OCI-LY3 (cell line): ENCODE measurements around the gene TPRN.

Experiments used
- H2AFZ ChIP-seq: fragments of 200-600, 300-600 bp; shearing (Covaris generic); 2 replicates; pipeline ENCODE4 v1.6.0; 2014; ENCODE audit warnings: antibody characterized with exemption, low read depth, low read length
- H3K27ac ChIP-seq: fragments of 200-600, 300-600 bp; sonication (generic); 2 replicates; pipeline ENCODE4 v1.5.1; 2014; ENCODE audit warnings: mild to moderate bottlenecking, low read length, moderate library complexity, mixed read lengths
- H3K27me3 ChIP-seq: fragments of 200-600, 300-600 bp; sonication (generic); 2 replicates; pipeline ENCODE4 v1.6.1; 2014; ENCODE audit warnings: low read depth, low read length, mixed read lengths
- H3K36me3 ChIP-seq: fragments of 200-600, 300-600 bp; sonication (generic); replicated peaks from 2 replicates; pipeline ENCODE3; 2014; ENCODE audit warnings: low read depth, low read length, mixed read lengths
- H3K4me1 ChIP-seq: fragments of 300-600, 200-600 bp; sonication (generic); 2 replicates; pipeline ENCODE4 v1.6.1; 2014; ENCODE audit warnings: low read length, mixed read lengths
- H3K4me2 ChIP-seq: fragments of 200-600, 300-600 bp; sonication (generic); 2 replicates; pipeline ENCODE4 v1.6.1; 2014; ENCODE audit warnings: low read length, mixed read lengths
- H3K4me3 ChIP-seq: fragments of 300-600, 200-600 bp; sonication (generic); 2 replicates; pipeline ENCODE4 v1.5.1; 2014; ENCODE audit warnings: antibody characterized with exemption, mild to moderate bottlenecking, low read length, moderate library complexity
- H3K79me2 ChIP-seq: fragments of 300-600, 200-600 bp; shearing (Covaris generic); 2 replicates; pipeline ENCODE4 v1.6.1; 2014; ENCODE audit warnings: mild to moderate bottlenecking, low read length, mixed read lengths
- H3K9ac ChIP-seq: fragments of 300-600, 200-600 bp; shearing (Covaris generic); 2 replicates; pipeline ENCODE4 v1.6.0; 2014; ENCODE audit warnings: mild to moderate bottlenecking, low read length, moderate library complexity
- H3K9me3 ChIP-seq: fragments of 200-600, 300-600 bp; shearing (Covaris generic); 2 replicates; pipeline ENCODE4 v1.6.1; 2014; ENCODE audit warnings: low read length, mixed read lengths; ENCODE audit not compliant: insufficient read depth
- H4K20me1 ChIP-seq: fragments of 200-600, 300-600 bp; sonication (generic); 2 replicates; pipeline ENCODE4 v1.6.1; 2016; ENCODE audit warnings: low read length, mixed read lengths; ENCODE audit not compliant: insufficient read depth
- EZH2phosphoT487 ChIP-seq: fragments of 200-600 bp; shearing (Covaris generic); IDR thresholded peaks from 2 replicates; pipeline ENCODE4 v1.6.1; 2018; ENCODE audit warnings: antibody characterized with exemption, mixed run types, low read depth
- TF ChIP-seq, protein P1 (sequence below): fragments of 200-600, 300-600 bp; sonication (generic); IDR thresholded peaks from 2 replicates; pipeline ENCODE4 v1.5.1; 2014; ENCODE audit warnings: antibody characterized with exemption, low read length, low read depth

Gene TPRN

GRCh38 chr9:137167747-137168572 is 32.6 kb downstream of the TPRN start:
- H2AFZ ChIP-seq, result no peak overlapping the region
- 0 out of 2 replicates have a peak, but pooled peaks cover 3% of the 10 kb centered on the region for H3K4me1 ChIP-seq
- no peaks in the 10 kb centered on the region; the same call in none of the 2 replicates for H3K27me3 ChIP-seq
- no peaks in the 10 kb centered on the region for H3K9me3 ChIP-seq
- peak overlapping the region; percentile 50 for H3K4me2 ChIP-seq
- H3K27ac ChIP-seq, result no peak overlapping the region
- no peaks in the 10 kb centered on the region for H3K36me3 ChIP-seq
- H3K4me3 ChIP-seq, result peak overlapping the region; percentile 62
- TF ChIP-seq EZH2phosphoT487, result no peak
- no peaks in the 10 kb centered on the region for H4K20me1 ChIP-seq
- H3K9ac ChIP-seq, result no peak overlapping the region
- H3K79me2 ChIP-seq, result no peaks in the 10 kb centered on the region

- Histone ChIP-seq H3K4me2 (no peak overlapping the region), H3K79me2 (no peaks in the 10 kb centered on the region), H3K9me3 (no peaks in the 10 kb centered on the region), H4K20me1 (no peaks in the 10 kb centered on the region), H3K27me3 (no peaks in the 10 kb centered on the region; the same call in none of the 2 replicates), H3K36me3 (no peaks in the 10 kb centered on the region), H3K4me1 (0 out of 2 replicates have a peak, but pooled peaks cover 3% of the 10 kb centered on the region), H3K27ac (no peak overlapping the region), H3K9ac (no peak overlapping the region), H2AFZ (no peak overlapping the region), H3K4me3 (no peak overlapping the region)
- TF ChIP-seq EZH2phosphoT487, result no peak
- TF ChIP-seq, protein P1, sequence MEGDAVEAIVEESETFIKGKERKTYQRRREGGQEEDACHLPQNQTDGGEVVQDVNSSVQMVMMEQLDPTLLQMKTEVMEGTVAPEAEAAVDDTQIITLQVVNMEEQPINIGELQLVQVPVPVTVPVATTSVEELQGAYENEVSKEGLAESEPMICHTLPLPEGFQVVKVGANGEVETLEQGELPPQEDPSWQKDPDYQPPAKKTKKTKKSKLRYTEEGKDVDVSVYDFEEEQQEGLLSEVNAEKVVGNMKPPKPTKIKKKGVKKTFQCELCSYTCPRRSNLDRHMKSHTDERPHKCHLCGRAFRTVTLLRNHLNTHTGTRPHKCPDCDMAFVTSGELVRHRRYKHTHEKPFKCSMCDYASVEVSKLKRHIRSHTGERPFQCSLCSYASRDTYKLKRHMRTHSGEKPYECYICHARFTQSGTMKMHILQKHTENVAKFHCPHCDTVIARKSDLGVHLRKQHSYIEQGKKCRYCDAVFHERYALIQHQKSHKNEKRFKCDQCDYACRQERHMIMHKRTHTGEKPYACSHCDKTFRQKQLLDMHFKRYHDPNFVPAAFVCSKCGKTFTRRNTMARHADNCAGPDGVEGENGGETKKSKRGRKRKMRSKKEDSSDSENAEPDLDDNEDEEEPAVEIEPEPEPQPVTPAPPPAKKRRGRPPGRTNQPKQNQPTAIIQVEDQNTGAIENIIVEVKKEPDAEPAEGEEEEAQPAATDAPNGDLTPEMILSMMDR, result no peak
Observed at GRCh38 chr9:137167277-137167746, 33.2 kb downstream of the TPRN start.

- Histone ChIP-seq H3K27me3 (no peaks in the 10 kb centered on the region; the same call in none of the 2 replicates), H3K27ac (no peak overlapping the region), H3K4me3 (no peak overlapping the region), H4K20me1 (no peaks in the 10 kb centered on the region), H3K79me2 (no peaks in the 10 kb centered on the region), H3K4me1 (0 out of 2 replicates have a peak, but pooled peaks cover 3% of the 10 kb centered on the region), H3K4me2 (no peak overlapping the region), H2AFZ (no peak overlapping the region), H3K36me3 (no peaks in the 10 kb centered on the region), H3K9me3 (no peaks in the 10 kb centered on the region), H3K9ac (no peak overlapping the region)
- TF ChIP-seq, protein P1, result no peak
- no peak for TF ChIP-seq EZH2phosphoT487
Observed at GRCh38 chr9:137166380-137167229, 33.9 kb downstream of the TPRN start.

DNA sequence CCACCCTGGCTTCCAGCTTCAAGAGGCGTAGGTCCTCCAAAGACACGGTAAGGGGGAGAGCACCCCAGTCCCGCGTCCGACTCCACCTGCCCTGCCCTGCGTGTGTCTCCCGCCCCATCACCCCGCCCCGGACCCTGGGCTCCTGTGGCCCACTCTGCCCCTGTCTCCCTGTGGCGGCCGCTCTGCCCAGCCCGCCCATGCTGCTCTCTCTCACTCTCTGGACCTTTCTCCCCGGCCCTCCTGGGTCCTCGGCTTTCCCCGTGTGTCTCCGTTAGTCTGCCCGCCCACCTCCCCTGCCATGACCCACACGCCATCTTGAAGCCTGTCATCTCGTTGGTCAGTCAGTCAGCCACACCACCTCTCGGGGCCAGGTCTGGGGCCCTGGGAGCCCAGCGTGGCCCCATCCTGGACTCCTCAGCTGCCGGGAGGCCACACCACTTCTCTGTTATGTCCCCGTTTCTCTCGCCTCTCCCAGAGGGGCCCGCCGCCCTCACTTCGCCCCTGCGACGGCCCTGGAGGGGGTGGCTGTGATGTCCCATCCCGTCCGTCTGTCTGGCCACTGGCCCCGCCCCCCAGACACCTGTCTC is 35.2 kb downstream of the TPRN start:
- TF ChIP-seq, protein P1, result no peak
- TF ChIP-seq EZH2phosphoT487, result no peak
- H3K4me2 ChIP-seq, result no peak overlapping the region
- no peaks in the 10 kb centered on the region for H3K79me2 ChIP-seq
- H3K27ac ChIP-seq, result no peak overlapping the region
- H2AFZ ChIP-seq, result no peak overlapping the region
- no peaks in the 10 kb centered on the region for H3K9me3 ChIP-seq
- H3K4me3 ChIP-seq, result no peak overlapping the region
- H3K27me3 ChIP-seq, result no peaks in the 10 kb centered on the region; the same call in none of the 2 replicates
- H4K20me1 ChIP-seq, result no peaks in the 10 kb centered on the region
- no peaks in the 10 kb centered on the region for H3K36me3 ChIP-seq
- H3K4me1 ChIP-seq, result no peaks in the 10 kb centered on the region
- H3K9ac ChIP-seq, result no peak overlapping the region
